NCI-H2081 (cell line): ENCODE results near the gene RNGTT.
"Not testable (repeated sequence)": the region's sequence is repeated elsewhere in the genome, so short reads cannot be mapped to it uniquely, and the experiment has no call there.

Experiments
- DNase-seq, 2 experiments: peaks; one replicate each; lab custom pipeline; 2025; lab: John Stamatoyannopoulos, UW

The RNGTT gene

DNA sequence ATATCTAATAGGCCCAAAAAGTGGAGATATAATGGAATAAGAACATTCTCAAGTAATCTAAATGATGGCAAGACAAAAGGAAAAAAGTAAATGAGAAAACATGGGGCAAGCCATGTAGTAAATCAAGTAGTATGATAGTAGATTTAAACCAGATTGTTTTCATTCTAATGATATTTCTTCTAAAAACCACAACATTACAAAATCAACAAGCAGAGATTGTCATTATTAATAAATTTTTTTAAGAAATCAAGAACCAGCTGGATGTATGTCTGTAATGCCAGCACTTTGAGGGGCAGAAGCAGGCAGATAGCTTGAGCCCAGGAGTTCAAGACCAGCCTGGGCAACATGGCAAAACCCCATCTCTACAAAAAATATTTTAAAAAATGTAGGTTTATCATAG, 155.0 kb downstream of the RNGTT start:
- no peak for DNase-seq

DNA sequence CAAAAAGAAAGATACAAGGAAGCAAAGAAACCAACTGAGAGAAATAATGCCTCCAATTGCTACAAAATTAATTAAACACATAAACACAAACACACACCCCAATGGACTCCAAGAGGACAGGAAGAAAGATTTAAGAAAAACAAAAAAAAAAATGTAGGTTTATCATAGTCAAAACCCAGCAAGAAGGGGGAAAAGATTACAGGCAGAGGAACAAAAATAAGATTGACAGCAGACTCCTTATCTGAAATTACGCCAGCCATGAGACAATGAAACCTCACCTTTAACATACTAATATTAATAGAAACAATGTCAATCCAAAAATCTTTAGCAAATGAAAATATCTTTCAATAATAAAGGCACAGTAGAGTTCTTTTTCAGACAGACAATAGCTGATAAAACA, 155.8 kb downstream of the RNGTT start:
- no peak for DNase-seq

DNA sequence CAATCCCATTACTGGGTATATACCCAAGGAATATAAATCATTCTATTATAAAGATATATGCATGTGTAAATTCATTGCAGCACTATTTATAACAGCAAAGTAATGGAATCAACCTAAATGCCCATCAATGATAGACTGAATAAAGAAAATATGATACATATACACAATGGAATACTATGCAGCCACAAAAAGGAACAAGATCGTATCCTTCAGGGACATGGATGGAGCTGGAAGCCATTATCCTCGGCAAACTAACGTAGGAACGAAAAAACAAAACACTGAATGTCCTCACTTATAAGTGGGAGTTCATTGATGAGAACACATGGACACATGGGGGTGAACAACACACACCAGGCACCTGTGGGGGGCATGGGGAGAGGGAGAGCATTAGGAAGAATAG, 156.7 kb downstream of the RNGTT start:
- DNase-seq, result no peak

GRCh38 chr6:88804701-88805100, 158.7 kb downstream of the RNGTT start:
- DNase-seq, result no peak

- DNase-seq, result peak; percentile 0 to 7
Measured at GRCh38 chr6:88785478-88785877, 177.9 kb downstream of the RNGTT start.

GRCh38 chr6:88780714-88781389, 182.6 kb downstream of the RNGTT start:
- peak; percentile 83 to 92 for DNase-seq

DNA sequence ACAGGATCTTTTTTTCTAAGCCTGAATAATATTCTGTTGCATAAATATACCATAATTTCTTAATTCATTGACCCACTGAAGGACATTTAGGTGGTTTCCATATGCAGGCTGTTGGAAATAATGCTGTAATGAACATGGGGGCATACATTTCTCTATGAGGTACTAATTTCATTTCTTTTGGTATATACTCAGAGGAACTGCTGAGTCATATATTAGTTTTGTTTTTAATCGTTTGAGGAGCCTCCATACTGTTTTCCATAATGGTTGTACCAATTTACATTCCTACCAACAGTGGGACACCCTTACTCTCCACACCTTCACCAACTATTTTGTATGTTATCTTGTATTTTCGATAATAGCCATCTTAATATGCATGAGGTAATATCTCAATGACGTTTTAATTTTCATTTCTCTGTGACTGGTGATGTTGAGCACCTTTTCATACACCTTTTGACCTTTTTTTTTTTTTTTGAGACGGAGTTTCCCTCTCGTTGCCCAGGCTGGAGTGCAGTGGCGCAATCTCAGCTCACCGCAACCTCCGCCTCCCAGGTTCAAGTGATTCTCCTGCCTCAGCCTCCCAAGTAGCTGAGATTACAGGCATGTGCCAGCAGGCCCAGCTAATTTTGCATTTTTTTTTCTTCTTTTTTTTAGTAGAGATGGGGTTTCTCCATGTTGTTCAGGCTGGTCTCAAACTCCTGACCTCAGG, 187.4 kb downstream of the RNGTT start:
- no peak for DNase-seq

DNA sequence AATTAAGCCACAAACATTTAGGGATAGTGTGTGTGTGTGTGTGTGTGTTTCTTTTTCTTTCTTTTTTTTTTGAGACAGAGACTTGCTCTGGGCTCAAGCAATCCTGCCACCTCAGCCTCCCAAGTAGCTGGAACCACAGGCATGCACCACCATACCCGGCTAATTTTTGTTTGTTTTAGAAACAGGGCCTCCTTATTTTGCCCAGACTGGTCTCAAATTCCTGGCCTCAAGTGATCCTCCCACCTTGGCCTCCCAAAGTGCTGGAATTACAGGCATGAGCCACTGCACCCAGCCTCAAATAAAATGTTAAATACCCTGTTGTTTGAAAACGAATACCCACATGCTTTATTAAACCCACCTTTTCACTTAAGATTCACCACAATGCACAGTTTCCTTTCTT, 195.3 kb downstream of the RNGTT start:
- DNase-seq, result not testable (repeated sequence)

- no peak for DNase-seq
Measured at GRCh38 chr6:88764081-88764480, 199.3 kb downstream of the RNGTT start.

DNA sequence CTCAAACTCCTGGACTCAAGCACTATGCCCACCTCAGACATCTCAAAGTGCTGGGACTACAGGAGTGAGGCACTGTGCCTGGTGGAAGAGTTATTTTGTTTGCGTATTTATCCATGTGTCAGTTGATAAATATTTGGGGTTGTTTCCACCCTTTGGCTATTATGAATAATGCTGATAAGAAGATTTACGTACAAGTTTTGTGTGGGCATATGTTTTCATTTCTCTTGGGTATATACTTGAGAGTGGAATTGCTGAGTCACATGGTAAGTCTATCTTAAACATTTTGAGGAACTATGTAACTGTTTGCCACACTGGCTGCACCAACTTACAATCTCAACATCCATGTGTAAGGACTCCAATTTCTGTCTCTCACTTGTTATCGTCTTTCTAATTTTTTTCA, 200.3 kb downstream of the RNGTT start:
- DNase-seq, result no peak

DNA sequence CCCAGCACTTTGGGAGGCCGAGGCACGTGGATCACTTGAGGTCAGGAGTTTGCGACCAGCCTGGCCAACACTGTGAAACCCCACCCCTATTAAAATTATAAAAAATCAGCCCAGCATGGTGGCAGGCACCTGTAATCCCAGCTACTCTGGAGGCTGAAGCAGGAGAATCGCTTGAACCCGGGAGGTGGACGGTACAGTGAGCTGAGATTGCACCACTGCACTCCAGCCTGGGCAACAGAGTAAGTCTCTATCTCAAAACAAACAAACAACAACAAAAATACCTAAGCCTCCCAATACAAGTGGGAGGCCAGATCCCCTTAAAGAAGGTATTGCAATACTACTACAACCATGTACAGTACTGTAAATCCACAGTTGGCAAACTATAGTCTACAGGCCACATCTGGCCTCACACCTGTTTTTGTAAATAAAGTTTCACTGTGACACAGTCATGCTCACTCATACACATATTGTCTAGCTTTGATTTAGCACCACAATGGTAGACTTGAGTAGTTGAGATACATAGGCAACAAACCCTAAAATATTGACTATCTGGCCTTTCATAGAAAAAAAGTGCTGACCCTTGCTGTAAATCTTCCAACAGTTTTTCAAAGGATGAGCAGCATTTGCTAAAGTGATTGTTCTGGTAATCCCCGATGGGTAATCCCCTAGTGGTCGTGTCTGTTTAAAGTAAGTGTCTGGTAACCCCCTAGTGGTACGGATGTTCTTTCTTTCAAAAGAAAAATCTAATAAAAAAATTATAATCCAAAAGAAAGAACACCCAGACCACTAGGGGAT, 202.0 kb downstream of the RNGTT start:
- DNase-seq, result no peak

GRCh38 chr6:88760091-88760490, 203.3 kb downstream of the RNGTT start:
- no peak for DNase-seq

DNA sequence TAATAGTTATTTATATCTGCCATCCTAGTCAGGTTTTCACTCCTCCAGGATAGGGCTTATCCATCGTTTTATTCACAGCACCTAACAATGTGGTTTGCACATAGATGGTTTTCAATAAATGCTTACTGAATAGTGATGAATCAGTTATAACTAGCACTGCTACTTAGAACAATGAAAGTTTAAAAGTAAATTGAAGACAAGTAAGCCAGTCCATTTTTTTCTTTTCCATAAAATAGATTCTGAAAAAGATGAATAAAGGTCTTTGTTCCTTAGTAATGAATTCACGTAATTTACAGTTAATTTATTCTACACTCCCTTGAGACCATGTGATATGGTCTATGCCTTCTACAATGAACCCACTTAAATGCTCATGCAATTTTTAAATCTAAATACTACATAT, 212.5 kb downstream of the RNGTT start:
- no peak for DNase-seq

DNA sequence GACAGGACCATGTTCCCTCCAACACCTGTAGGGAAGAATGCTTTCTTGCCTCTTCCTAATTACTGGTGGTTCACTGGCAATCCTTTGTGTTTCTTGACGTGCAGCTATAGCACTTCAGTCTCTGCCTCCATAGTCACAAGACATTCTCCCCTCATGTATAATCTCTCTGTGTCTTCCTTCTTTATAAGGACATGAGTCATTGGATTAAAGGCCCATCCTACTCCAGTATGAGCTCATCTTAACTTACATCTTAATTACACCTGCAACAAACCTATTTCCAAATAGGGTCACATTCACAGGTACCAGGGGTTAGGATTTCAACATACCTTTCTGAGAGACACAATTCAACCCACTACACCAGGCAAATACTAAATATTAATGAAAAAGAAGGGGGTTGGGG, 213.6 kb downstream of the RNGTT start:
- no peak for DNase-seq

GRCh38 chr6:88748141-88748540, 215.3 kb downstream of the RNGTT start:
- no peak for DNase-seq

DNA sequence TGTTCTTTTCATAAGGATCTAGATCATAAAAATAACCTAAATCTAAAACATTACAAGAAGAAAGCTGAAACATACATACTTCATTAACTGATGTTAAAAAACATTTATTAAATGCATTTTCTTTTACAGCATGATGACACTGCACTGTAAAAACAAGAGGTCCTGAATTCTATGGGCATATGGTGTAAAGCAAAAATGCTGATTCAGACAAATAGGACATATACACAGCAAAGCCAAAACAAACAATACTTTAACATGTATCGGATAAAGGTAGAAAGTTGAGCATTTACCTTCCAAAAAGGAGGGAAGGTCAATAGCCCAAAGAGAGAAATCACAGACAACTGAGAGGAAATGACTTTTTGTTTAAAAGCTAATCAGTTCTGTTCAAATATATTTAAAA, 221.5 kb downstream of the RNGTT start:
- DNase-seq, result no peak

GRCh38 chr6:88741071-88741470, 222.3 kb downstream of the RNGTT start:
- DNase-seq, result no peak

GRCh38 chr6:88734544-88734943, 228.9 kb downstream of the RNGTT start:
- DNase-seq, result no peak

- no peak for DNase-seq
Measured at GRCh38 chr6:88730611-88731011, 232.8 kb downstream of the RNGTT start.

- DNase-seq, result no peak
Measured at GRCh38 chr6:88728756-88729155, 234.7 kb downstream of the RNGTT start.

- not testable (repeated sequence) for DNase-seq
Measured at GRCh38 chr6:88726409-88726808, 237.0 kb downstream of the RNGTT start.

DNA sequence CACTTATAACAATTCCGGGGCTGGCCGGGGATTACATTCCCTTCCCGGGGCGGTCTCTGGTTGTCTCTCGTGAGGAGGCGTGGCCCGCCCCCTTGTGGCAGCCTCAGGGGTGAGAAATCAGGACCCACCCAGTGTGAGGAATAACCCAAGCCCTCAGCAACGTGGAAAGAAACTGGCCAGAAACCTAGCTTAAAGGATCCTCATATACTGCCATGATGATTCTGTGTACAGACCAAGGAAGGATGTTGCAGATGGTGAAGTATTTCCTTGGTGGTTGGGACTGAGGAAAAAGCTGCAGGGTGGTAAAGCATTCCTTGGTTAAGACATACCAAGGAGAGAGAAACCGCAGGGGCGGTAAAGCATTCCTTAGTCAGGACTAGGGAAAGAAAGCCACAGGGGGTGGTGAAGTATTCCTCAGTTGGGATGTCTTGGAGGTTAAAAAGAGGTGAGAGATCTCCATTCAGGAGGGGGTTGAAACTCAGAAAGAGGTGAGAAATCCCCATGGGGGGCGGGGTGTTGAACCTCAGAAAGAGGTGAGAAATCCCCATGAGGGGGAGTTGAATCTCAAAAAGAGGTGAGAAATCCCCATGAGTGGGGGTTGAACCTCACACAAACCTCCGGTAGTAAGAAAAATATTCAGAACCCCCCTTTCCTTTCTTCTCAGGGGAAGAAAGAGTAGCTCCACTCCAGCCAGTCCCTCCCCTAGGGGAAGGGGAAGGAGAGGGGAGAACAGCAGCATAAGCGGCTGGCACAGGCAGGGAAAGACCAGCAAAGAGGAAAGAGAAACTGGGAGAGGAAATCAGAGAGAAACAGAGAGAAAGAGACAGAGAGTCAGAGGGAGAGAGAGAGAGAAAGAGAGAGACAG, 238.1 kb downstream of the RNGTT start:
- DNase-seq, result peak in 1 of 2 experiments; percentile 2
